OCI-LY7 (cell line): ENCODE data around the gene CLDN9. TPM values are rescaled to one million over a fixed set of nuclear protein-coding genes. Genes with fewer than 3 reads are reported as not detected.

ENCODE experiments used
- BruUV-seq: library from RNA; stranded (reverse); fragments of 400-500 nt; replicated peaks from 2 replicates; lab custom pipeline; 2021; lab: Mats Ljungman, UMichigan
- CTCF ChIA-PET: fragments of 300-600 bp; sonication (Branson Sonifier 250); formaldehyde crosslinking; loops from one replicate; lab custom pipeline; 2022; ENCODE audit warnings: antibody characterized with exemption; ENCODE audit not compliant: unreplicated experiment; lab: Charles Lee
- POLR2A ChIA-PET: fragments of 300-600 bp; sonication (Branson Sonifier 250); formaldehyde crosslinking; loops from one replicate; lab custom pipeline; 2022; ENCODE audit warnings: antibody characterized with exemption; lab: Charles Lee
- DNase-seq: peaks from one replicate; pipeline ENCODE4 v3.0.0-alpha.2; 2015; ENCODE audit warnings: low spot score
- H2AFZ ChIP-seq: fragments of 200-600 bp; sonication (generic), shearing (Covaris generic); 2 replicates; pipeline ENCODE4 v1.6.1; 2014; ENCODE audit warnings: mild to moderate bottlenecking, antibody characterized with exemption, low read length, moderate library complexity
- H3K27ac ChIP-seq: fragments of 200-600 bp; sonication (generic); 2 replicates; pipeline ENCODE4 v1.5.1; 2014; ENCODE audit warnings: mixed run types, low read depth, mild to moderate bottlenecking, moderate library complexity, low read length, inconsistent platforms; ENCODE audit not compliant: poor library complexity, severe bottlenecking
- H3K36me3 ChIP-seq: fragments of 200-600 bp; sonication (generic); 2 replicates; pipeline ENCODE4 v1.6.1; 2014; ENCODE audit warnings: mild to moderate bottlenecking, antibody characterized with exemption, low read length, moderate library complexity, mixed read lengths; ENCODE audit not compliant: insufficient read depth
- H3K4me1 ChIP-seq: fragments of 200-600 bp; sonication (generic); 2 replicates; pipeline ENCODE4 v1.5.1; 2014; ENCODE audit warnings: mild to moderate bottlenecking, low read length; ENCODE audit not compliant: insufficient read depth, poor library complexity, severe bottlenecking
- H3K4me2 ChIP-seq: fragments of 200-600 bp; sonication (generic); 2 replicates; pipeline ENCODE4 v1.6.1; 2014; ENCODE audit warnings: mild to moderate bottlenecking, low read length
- H3K4me3 ChIP-seq: fragments of 200-600 bp; sonication (generic); 2 replicates; pipeline ENCODE4 v1.5.1; 2014; ENCODE audit warnings: mild to moderate bottlenecking, low read depth, low read length; ENCODE audit not compliant: poor library complexity, severe bottlenecking
- H3K79me2 ChIP-seq: fragments of 200-600 bp; sonication (generic); 2 replicates; pipeline ENCODE4 v1.6.1; 2016; ENCODE audit warnings: low read depth, mild to moderate bottlenecking, low read length, moderate library complexity, mixed read lengths; ENCODE audit not compliant: insufficient read depth
- H3K9me2 ChIP-seq: fragments of 200-600 bp; sonication (generic); 2 replicates; pipeline ENCODE4 v1.6.1; 2016; ENCODE audit warnings: mild to moderate bottlenecking, low read length, mixed read lengths; ENCODE audit not compliant: insufficient read depth
- H3K9me3 ChIP-seq: fragments of 200-600 bp; sonication (generic); 2 replicates; pipeline ENCODE4 v1.6.1; 2014; ENCODE audit warnings: mild to moderate bottlenecking, mixed run types, low read length, mixed read lengths
- H4K20me1 ChIP-seq: fragments of 200-600 bp; sonication (generic); 2 replicates; pipeline ENCODE4 v1.6.1; 2014; ENCODE audit warnings: mild to moderate bottlenecking, antibody characterized with exemption, low read length, moderate library complexity, mixed read lengths; ENCODE audit not compliant: insufficient read depth
- CTCF ChIP-seq: fragments of 200-600 bp; sonication (generic); conservative IDR thresholded peaks from 2 replicates; pipeline ENCODE4 v1.5.1; 2014; ENCODE audit warnings: mild to moderate bottlenecking, antibody characterized with exemption, low read length, moderate library complexity, mixed read lengths
- EZH2phosphoT487 ChIP-seq: fragments of 200-600 bp; sonication (generic); IDR thresholded peaks from 2 replicates; pipeline ENCODE4 v1.6.1; 2018; ENCODE audit warnings: low read depth, borderline replicate concordance, mild to moderate bottlenecking, mixed run types, antibody characterized with exemption, low read length, moderate library complexity, mixed read lengths
- intact Hi-C: fragments of 100-400 bp; cut with micrococcal nuclease; formaldehyde crosslinking; loops from one replicate; pipeline ENCODE4 v1.10.0; 2022; ENCODE audit not compliant: unreplicated experiment
- small RNA-seq: library from RNA; depleted of rRNA; stranded (forward); fragments of <200 nt; gene quantifications from one replicate; pipeline ENCODE3, GENCODE V24; 2014
- total RNA-seq, 2 experiments: library from RNA; depleted of rRNA in 1 of 2; stranded (reverse); fragments of >200 nt in 1 of 2; shearing (Covaris generic) in 1 of 2; gene quantifications; 2 replicates each; pipeline ENCODE4 v1.2.3, GENCODE V29; 2014 to 2022

The CLDN9 gene
- total RNA-seq, 2 experiments from 2014 or later = 0.42 TPM; not detected in 1

- Histone ChIP-seq H3K9me2 (no peaks in the 10 kb centered on the region), H3K4me1 (peaks cover 4% of the 10 kb centered on the region), H3K4me2 (no peak overlapping the region), H3K79me2 (no peaks in the 10 kb centered on the region), H3K27ac (no peak overlapping the region), H4K20me1 (no peaks in the 10 kb centered on the region), H3K4me3 (no peak overlapping the region), H3K9me3 (no peaks in the 10 kb centered on the region), H2AFZ (no peak overlapping the region), H3K36me3 (no peaks in the 10 kb centered on the region)
- TF ChIP-seq CTCF (no peak), EZH2phosphoT487 (no peak)
- POLR2A ChIA-PET = interaction anchor here (1.4 kb wide), 1 partner anchor 14 kb away, joined by 3 read pairs; no protein-coding TSS in a partner anchor
- intact Hi-C loops = no loop called here
- no TSS peak for BruUV-seq
- DNase-seq = no peak
- CTCF ChIA-PET = no interaction called here
Observed at GRCh38 chr16:3063625-3064386, 51.1 kb downstream of the CLDN9 start.

Small RNA genes within 50 kb of the gene (small RNA-seq; reads per million reads assigned to genes)
- gene LINC00514 = not detected

Other genes starting within 250 kb of the CLDN9 start
- 282 and 285 TPM in 2 replicates for gene ELOB, start 235.6 kb upstream of the CLDN9 start, total RNA-seq (2014; rRNA removed; shearing (Covaris generic))
- 204 and 209 TPM in 2 replicates for gene ELOB, start 235.6 kb upstream of the CLDN9 start, total RNA-seq (2022)
- gene PRSS33, start 225.4 kb upstream of the CLDN9 start, total RNA-seq (2014; rRNA removed; shearing (Covaris generic)) = not detected in 2 replicates
- not detected in 2 replicates for gene PRSS33, start 225.4 kb upstream of the CLDN9 start, total RNA-seq (2022)
- not detected in 2 replicates for gene PRSS41, start 214.5 kb upstream of the CLDN9 start, total RNA-seq (2014; rRNA removed; shearing (Covaris generic))
- not detected in 2 replicates for gene PRSS41, start 214.5 kb upstream of the CLDN9 start, total RNA-seq (2022)
- 44.5 and 68.7 TPM in 2 replicates for gene PRSS21, start 195.7 kb upstream of the CLDN9 start, total RNA-seq (2014; rRNA removed; shearing (Covaris generic))
- 69.6 and 75.1 TPM in 2 replicates for gene PRSS21, start 195.7 kb upstream of the CLDN9 start, total RNA-seq (2022)
- gene ZG16B, start 182.6 kb upstream of the CLDN9 start, total RNA-seq (2014; rRNA removed; shearing (Covaris generic)) = 1.2 and 4.0 TPM in 2 replicates
- 2.5 and 2.6 TPM in 2 replicates for gene ZG16B, start 182.6 kb upstream of the CLDN9 start, total RNA-seq (2022)
- gene PRSS22, start 154.8 kb upstream of the CLDN9 start, total RNA-seq (2014; rRNA removed; shearing (Covaris generic)) = not detected in 2 replicates
- gene PRSS22, start 154.8 kb upstream of the CLDN9 start, total RNA-seq (2022) = not detected in 2 replicates
- 38.7 and 44.9 TPM in 2 replicates for gene FLYWCH2, start 129.7 kb upstream of the CLDN9 start, total RNA-seq (2014; rRNA removed; shearing (Covaris generic))
- gene FLYWCH2, start 129.7 kb upstream of the CLDN9 start, total RNA-seq (2022) = 22.3 and 23.9 TPM in 2 replicates
- gene FLYWCH1, start 101.0 kb upstream of the CLDN9 start, total RNA-seq (2014; rRNA removed; shearing (Covaris generic)) = 25.3 and 26.1 TPM in 2 replicates
- 61.9 and 63.9 TPM in 2 replicates for gene FLYWCH1, start 101.0 kb upstream of the CLDN9 start, total RNA-seq (2022)
- gene KREMEN2, start 48.6 kb upstream of the CLDN9 start, total RNA-seq (2014; rRNA removed; shearing (Covaris generic)) = 0.09 and 0.28 TPM in 2 replicates
- gene KREMEN2, start 48.6 kb upstream of the CLDN9 start, total RNA-seq (2022) = 0.31 TPM in 1 of 2 replicates, not detected in the other
- gene PAQR4, start 43.6 kb upstream of the CLDN9 start, total RNA-seq (2014; rRNA removed; shearing (Covaris generic)) = 38.1 and 49.1 TPM in 2 replicates
- 59.7 and 67.4 TPM in 2 replicates for gene PAQR4, start 43.6 kb upstream of the CLDN9 start, total RNA-seq (2022)
- 80.2 and 104 TPM in 2 replicates for gene PKMYT1, start 32.5 kb upstream of the CLDN9 start, total RNA-seq (2014; rRNA removed; shearing (Covaris generic))
- gene PKMYT1, start 32.5 kb upstream of the CLDN9 start, total RNA-seq (2022) = 195 and 197 TPM in 2 replicates
- gene CLDN6, start 5.3 kb downstream of the CLDN9 start, total RNA-seq (2014; rRNA removed; shearing (Covaris generic)) = not detected in 2 replicates
- gene CLDN6, start 5.3 kb downstream of the CLDN9 start, total RNA-seq (2022) = not detected in 2 replicates
- 4.1 and 4.9 TPM in 2 replicates for gene TNFRSF12A, start 7.4 kb downstream of the CLDN9 start, total RNA-seq (2014; rRNA removed; shearing (Covaris generic))
- gene TNFRSF12A, start 7.4 kb downstream of the CLDN9 start, total RNA-seq (2022) = 1.3 and 1.9 TPM in 2 replicates
- gene HCFC1R1, start 11.0 kb downstream of the CLDN9 start, total RNA-seq (2014; rRNA removed; shearing (Covaris generic)) = 17.1 and 29.1 TPM in 2 replicates
- 32.2 and 39.4 TPM in 2 replicates for gene HCFC1R1, start 11.0 kb downstream of the CLDN9 start, total RNA-seq (2022)
- 33.7 and 36.0 TPM in 2 replicates for gene THOC6, start 11.1 kb downstream of the CLDN9 start, total RNA-seq (2014; rRNA removed; shearing (Covaris generic))
- 26.3 and 33.6 TPM in 2 replicates for gene THOC6, start 11.1 kb downstream of the CLDN9 start, total RNA-seq (2022)
- gene BICDL2, start 24.0 kb downstream of the CLDN9 start, total RNA-seq (2014; rRNA removed; shearing (Covaris generic)) = not detected in 2 replicates
- not detected in 2 replicates for gene BICDL2, start 24.0 kb downstream of the CLDN9 start, total RNA-seq (2022)
- 0.63 and 2.6 TPM in 2 replicates for gene MMP25, start 33.6 kb downstream of the CLDN9 start, total RNA-seq (2014; rRNA removed; shearing (Covaris generic))
- 5.6 and 5.8 TPM in 2 replicates for gene MMP25, start 33.6 kb downstream of the CLDN9 start, total RNA-seq (2022)
- gene IL32, start 52.7 kb downstream of the CLDN9 start, total RNA-seq (2014; rRNA removed; shearing (Covaris generic)) = not detected in 2 replicates
- not detected in 2 replicates for gene IL32, start 52.7 kb downstream of the CLDN9 start, total RNA-seq (2022)
- 0.09 TPM in 1 of 2 replicates, not detected in the other for gene ZSCAN10, start 86.4 kb downstream of the CLDN9 start, total RNA-seq (2014; rRNA removed; shearing (Covaris generic))
- 0.49 and 0.72 TPM in 2 replicates for gene ZSCAN10, start 86.4 kb downstream of the CLDN9 start, total RNA-seq (2022)
- gene ZNF205, start 99.7 kb downstream of the CLDN9 start, total RNA-seq (2014; rRNA removed; shearing (Covaris generic)) = 0.67 and 1.2 TPM in 2 replicates
- gene ZNF205, start 99.7 kb downstream of the CLDN9 start, total RNA-seq (2022) = 0.30 TPM in 1 of 2 replicates, not detected in the other
- 3.4 and 4.8 TPM in 2 replicates for gene ZNF213, start 122.1 kb downstream of the CLDN9 start, total RNA-seq (2014; rRNA removed; shearing (Covaris generic))
- 8.5 and 9.1 TPM in 2 replicates for gene ZNF213, start 122.1 kb downstream of the CLDN9 start, total RNA-seq (2022)
- not detected in 2 replicates for gene OR1F1, start 175.3 kb downstream of the CLDN9 start, total RNA-seq (2014; rRNA removed; shearing (Covaris generic))
- not detected in 2 replicates for gene OR1F1, start 175.3 kb downstream of the CLDN9 start, total RNA-seq (2022)
- gene ZNF200, start 222.2 kb downstream of the CLDN9 start, total RNA-seq (2014; rRNA removed; shearing (Covaris generic)) = 19.8 and 26.2 TPM in 2 replicates
- 13.9 TPM in 2 replicates for gene ZNF200, start 222.2 kb downstream of the CLDN9 start, total RNA-seq (2022)
- gene MEFV, start 243.7 kb downstream of the CLDN9 start, total RNA-seq (2014; rRNA removed; shearing (Covaris generic)) = 0.57 TPM in 1 of 2 replicates, not detected in the other
- 0.27 TPM in 1 of 2 replicates, not detected in the other for gene MEFV, start 243.7 kb downstream of the CLDN9 start, total RNA-seq (2022)